ENCODE data around the gene SSMEM1.

The SSMEM1 gene

DNA sequence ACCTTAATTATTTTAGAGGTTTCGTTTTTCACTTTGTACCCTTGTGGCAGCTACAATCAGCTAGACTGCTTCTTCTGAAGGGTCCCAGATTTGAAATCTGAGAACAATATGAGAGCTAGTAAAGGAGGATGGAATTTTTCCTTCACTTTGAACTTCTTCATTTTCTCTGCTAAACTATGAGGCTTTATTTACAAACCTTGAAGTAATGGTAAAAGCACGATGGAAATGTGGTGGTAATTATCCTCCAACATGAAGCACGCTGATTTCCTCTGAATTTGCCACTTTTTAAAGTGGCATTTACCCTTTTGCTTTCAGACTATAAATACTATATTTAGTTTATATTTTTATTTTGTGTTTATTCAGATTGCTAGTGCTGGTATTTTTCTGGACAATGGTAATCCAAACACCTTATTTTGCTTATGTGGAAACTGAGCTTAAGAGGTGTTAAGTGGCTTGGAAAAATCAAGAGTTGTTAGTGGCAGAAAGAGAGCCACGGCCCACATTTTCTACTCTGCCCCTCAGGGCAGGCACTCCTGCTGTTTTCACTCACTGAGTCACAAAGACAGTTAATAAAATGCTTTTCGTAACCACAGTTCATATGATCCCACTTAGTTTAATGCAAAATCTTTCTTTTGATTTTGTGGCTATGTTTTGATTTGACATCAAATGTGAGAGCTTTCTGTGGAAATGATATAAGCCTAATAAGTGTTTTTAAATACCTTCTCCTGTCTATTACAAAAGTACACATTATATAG, 2.7 kb downstream of the SSMEM1 start:
- H3K4me3 ChIP-seq (ENCODE audit: low read depth, low read length), result no peak overlapping the region
- TF ChIP-seq, protein P1, sequence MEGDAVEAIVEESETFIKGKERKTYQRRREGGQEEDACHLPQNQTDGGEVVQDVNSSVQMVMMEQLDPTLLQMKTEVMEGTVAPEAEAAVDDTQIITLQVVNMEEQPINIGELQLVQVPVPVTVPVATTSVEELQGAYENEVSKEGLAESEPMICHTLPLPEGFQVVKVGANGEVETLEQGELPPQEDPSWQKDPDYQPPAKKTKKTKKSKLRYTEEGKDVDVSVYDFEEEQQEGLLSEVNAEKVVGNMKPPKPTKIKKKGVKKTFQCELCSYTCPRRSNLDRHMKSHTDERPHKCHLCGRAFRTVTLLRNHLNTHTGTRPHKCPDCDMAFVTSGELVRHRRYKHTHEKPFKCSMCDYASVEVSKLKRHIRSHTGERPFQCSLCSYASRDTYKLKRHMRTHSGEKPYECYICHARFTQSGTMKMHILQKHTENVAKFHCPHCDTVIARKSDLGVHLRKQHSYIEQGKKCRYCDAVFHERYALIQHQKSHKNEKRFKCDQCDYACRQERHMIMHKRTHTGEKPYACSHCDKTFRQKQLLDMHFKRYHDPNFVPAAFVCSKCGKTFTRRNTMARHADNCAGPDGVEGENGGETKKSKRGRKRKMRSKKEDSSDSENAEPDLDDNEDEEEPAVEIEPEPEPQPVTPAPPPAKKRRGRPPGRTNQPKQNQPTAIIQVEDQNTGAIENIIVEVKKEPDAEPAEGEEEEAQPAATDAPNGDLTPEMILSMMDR (IDR thresholded peaks at IDR 0.05; ENCODE audit: borderline replicate concordance, insufficient read depth, low read depth, low read length), result no peak

DNA sequence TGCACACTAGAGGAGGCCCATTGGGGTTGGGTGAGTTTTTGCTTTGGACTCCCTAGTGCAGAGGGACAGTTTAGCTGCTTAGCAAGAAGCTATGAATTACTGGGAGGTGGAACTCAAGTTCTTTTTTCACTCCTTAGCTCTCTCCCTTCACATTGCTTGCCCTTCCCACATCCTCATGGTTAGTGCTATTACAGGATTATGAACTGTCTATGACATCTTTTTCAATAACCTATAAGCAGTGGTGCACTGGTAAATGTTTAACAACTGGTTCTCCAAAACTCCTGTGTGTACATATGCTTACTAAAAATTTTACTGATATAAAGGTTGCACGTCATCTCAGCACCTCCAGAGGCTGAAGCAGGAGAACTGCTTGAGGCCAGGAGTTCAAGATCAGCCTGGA, 6.2 kb downstream of the SSMEM1 start:
- TF ChIP-seq, protein P1 (IDR thresholded peaks at IDR 0.05; ENCODE audit: borderline replicate concordance, insufficient read depth, low read depth, low read length), result no peak
- no peak overlapping the region for H3K4me3 ChIP-seq (ENCODE audit: low read depth, low read length)

DNA sequence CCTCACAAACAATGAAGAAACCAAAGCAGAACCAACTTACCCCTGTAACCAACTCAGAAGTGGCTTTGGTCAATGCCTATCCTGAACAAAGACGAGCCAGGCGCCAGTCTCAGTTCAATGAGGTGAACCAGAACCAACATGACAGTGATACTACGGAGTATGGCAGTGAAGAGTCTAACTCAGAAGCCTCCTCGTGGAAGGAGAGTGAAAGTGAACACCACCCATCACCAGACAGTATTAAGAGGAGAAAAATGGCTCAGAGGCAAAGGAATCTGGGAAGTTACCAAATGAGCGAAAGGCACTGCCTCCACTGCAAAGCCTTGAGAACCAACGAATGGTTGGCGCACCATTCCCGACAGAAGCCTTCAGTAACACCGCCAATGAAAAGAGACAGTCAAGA, 8.4 kb downstream of the SSMEM1 start:
- H3K4me3 ChIP-seq (ENCODE audit: low read depth, low read length), result no peak overlapping the region
- TF ChIP-seq, protein P1 (IDR thresholded peaks at IDR 0.05; ENCODE audit: borderline replicate concordance, insufficient read depth, low read depth, low read length), result no peak

DNA sequence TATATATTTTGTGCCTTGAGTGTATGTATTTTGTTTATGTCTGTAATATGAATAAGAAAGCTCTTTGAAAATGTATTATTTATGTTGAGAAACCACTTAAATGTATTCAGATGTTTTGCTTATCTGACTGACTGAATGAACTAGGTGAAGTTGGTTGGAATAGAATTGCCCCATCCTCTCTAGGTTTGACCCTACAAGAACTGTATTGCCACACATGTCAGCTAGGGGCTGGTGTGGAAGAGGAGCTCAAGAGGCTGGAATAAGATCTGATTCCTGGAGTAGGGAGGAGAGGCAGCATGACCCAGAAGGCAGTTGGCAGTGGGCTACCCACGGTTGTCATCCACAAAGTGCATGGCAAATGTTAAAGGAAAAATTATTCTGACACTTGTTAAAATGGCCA, 9.1 kb downstream of the SSMEM1 start:
- TF ChIP-seq, protein P1 (IDR thresholded peaks at IDR 0.05; ENCODE audit: borderline replicate concordance, insufficient read depth, low read depth, low read length), result no peak
- H3K4me3 ChIP-seq (ENCODE audit: low read depth, low read length), result no peak overlapping the region

DNA sequence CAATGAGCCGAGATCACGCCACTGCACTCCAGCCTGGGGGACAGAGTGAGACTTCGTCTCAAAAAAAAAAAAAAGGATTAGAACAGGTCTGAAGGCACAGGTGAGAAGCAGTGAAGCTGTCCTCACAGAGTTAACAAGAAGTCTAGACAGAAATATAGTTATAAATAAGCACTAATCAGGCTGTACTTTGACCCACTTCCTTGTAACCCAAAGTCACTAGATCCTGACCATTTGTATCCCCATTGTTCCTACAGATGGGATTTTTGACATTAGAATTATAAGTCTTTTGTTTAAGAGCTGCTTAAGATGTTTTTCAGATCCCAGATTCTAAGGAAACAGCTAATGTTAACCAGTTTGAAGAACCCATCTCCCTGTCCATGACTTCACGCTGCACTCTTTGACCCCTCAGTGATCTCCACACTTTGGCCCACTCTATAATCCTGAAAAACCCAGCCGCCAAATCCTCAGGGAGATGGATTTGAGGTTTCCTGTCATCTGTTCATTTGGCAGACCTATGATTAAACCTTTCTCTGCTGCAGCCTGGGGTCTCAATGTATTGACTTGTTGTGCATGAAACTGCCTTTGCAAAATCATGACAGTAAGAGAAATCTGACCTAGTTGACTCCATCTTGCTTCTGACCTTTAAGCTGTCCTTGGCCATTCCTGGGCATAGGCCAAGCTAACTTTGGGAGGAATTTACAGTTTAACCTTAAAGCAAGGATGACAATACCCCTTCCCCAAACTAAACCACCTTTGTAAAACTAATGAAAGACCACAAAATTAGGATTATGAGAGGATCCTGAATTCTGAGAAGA, 11.4 kb downstream of the SSMEM1 start:
- TF ChIP-seq, protein P1 (IDR thresholded peaks at IDR 0.05; ENCODE audit: borderline replicate concordance, insufficient read depth, low read depth, low read length), result no peak
- H3K4me3 ChIP-seq (ENCODE audit: low read depth, low read length), result no peak overlapping the region

DNA sequence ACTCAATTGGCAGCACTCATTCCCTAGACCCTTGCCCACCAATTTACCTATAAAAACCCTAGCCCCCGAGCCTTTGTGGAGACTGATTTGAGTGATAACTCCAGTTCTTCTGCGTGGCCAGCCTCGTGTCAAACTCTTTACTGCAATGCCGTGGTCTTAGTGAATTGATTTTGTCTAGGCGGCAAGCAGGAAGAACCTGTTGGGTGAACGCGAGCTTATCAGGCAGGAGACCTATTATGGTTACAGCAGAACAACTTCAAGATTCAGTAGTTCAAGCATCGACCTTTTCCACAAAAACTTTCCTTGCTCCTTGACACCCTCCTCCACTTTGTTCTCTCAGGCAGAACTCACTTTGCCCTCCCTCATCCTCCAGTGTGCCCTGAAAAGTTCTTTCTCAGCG, 12.2 kb downstream of the SSMEM1 start:
- H3K4me3 ChIP-seq (ENCODE audit: low read depth, low read length), result no peak overlapping the region
- TF ChIP-seq, protein P1 (IDR thresholded peaks at IDR 0.05; ENCODE audit: borderline replicate concordance, insufficient read depth, low read depth, low read length), result no peak
